ENCODE results near the gene PKN1.
"Not testable (repeated sequence)": the region's sequence is repeated elsewhere in the genome, so short reads cannot be mapped to it uniquely, and the experiment has no call there.

The PKN1 gene

DNA sequence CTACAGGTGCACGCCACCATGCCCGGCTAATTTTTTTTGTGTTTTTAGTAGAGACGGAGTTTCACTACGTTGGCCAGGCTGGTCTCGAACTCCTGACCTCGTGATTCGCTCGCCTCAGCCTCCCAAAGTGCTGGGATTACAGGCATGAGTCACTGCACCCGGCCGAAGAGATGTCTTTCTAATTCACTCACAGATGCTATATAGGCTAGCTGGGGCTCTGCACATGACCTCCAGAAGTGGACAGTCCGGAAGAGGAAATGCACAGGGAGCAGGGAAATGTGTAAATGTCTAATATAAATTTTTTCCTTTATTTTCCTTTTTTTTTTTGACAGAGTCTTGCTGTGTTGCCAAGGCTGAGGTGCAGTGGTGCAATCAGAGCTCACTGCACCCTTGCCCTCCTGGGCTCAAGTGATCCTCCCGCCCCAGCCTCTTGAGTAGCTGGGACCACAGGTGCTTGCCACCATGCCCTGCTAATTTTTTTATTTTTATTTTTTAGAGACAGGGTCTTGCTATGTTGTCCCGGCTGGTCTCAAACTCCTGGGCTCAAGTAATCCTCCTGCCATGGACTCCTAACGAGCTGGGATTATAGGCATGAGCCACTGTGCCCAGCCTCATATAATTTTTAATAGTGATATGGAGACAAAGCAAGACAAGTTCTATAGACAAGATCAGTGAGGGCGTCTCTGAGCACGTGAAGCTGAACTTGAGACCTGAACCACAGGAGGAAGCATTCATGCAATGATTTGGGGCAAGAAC is 54.4 kb downstream of the PKN1 start:
- DNase-seq (ENCODE audit: low read depth) = no peak

DNA sequence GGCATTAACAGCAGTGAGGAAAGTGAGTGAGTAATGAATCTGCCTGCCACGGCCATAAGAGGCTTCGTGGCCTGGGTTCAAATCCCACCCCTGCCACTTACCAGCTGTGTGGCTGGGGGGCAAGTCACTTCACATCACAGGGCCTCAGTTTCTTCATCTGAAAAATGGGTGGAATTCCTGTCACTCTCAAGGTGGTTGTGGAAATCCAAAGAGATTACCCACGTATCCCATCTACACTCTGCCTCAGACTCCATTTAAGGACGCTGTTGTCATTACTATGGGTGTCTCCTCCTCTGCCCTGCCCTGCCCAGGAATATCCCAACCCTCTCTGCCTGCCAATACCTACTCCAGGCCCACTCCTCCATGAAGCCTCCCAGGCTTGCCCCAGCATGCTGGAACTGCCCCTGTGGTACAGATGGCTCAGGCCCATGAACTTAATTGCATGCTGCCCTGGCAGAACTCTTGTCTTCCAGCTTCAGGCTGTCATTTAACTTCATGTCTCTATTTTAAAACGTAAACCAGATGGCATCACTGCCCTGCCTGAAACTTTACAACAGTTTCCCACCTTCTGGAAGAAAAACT is 59.7 kb downstream of the PKN1 start:
- DNase-seq (ENCODE audit: low read depth) = no peak

DNA sequence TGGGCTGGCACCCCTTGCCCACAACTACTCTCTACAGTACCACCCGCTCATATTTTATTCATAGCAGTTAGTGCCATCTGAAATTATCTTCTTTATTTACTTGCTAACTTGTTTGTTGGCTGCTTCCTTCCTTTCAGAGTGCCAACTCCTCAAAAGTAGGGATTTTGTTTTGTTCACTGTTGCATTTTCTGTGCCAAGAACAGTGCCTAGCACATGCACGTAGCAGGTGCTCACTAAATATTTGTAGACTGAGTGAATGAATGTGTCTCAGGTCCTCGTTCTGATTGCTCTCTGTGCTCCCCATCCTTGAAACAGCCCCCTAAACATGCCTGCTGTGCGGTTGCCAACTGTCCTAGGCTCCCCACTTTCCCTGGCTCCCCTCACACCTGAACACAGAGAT is 61.3 kb downstream of the PKN1 start:
- DNase-seq (ENCODE audit: low read depth) = no peak

DNA sequence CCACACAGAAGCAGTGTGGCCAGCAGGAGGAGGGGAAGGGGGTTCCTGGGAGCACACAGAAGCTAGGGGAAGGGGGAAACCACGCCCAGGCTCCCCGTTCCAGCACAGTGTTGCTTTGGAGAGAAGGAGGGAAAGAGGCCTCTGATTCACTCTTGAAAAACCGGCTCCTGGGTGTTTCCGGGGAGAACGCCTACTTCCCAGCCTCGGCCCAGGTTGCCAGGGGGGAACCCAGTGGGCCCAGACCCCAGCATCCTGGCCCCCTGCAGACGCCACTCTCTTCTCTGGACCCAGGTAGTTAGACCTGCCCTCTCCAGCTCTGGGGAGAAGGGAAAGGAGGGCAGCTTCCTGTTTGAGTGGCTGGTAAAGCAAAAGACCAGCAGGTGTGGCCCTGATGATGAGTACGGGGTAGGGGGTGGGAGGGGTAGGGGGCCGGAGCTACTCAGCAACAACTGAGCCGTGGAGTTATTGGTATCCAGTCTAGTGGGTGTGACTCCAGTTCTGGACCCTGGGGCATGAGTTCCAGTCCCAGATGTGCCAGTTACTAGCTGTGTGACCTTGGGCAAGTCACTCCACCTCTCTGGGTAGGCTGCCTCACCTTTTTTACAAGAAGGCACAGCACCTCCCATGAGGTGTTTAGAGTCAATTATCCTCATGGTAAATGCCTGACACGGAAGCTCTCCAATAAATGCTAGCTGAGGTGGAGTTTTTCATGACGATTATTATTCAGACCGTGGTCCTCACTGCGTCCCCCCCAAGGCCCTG is 62.0 kb downstream of the PKN1 start:
- DNase-seq (ENCODE audit: low read depth) = no peak

DNA sequence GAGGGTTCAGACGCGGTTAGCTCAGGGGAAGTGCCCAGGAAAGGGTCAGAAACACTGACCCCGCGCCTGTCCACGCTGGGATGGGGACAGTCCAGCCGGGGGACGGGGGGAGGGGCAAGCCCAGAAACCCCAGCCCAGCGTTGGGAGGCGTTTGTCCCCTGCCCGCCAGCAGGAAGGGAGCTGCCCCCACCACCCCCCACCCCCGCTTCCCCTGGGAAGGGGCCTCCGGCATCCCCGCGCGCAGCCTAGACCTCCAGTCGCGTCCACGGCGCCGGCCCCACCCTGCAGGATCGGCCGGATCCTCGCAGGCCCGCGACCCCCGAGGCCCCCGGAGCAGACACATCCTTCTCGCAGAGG is 62.5 kb downstream of the PKN1 start:
- no peak for DNase-seq (ENCODE audit: low read depth)

DNA sequence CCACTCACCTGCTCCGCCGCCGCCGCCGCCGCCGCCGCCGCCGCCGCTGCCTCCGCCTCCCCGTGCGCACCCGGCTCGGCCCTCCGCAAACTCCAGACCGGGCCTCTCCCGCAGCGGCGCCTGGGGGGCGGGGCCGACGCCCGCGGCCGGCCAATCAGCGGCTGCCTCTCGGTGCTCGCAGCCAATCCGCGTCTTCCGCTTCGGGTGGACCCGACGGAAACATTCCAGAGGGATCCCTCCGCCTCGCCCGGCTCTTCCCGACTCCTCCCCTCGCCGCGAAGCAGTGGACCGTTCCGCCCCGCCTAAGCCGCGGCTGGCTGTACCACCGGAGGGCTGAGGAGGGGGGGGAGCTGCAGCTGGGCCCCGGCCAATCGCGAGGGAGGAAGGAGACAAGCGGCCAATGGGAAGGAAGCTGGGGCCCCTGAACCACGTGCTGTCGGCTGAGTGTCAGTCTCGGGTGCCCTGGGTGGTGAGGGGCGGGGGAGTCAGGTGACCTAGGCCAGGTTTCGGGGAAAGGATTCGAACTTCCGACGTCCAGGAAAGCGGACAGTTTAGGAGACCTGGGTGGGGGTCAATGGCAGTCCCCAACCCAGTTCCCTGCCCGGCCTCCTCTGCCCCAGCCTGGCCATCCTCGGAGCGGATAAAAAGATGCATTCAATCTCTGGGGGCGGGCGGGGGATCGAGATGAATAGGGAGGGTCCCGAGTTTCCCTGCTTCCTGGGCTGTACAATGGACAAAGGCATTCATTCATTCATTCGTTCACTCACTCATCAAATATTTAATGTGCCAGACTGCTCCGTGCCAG is 63.1 kb downstream of the PKN1 start, which contains the start of gene GIPC1:
GIPC1 (minus strand) TSS at position 99 of the 805 bp plus-strand sequence. CDS start 13,151 bp downstream, outside the sequence.
- DNase-seq (ENCODE audit: low read depth) = peak; percentile 72

DNA sequence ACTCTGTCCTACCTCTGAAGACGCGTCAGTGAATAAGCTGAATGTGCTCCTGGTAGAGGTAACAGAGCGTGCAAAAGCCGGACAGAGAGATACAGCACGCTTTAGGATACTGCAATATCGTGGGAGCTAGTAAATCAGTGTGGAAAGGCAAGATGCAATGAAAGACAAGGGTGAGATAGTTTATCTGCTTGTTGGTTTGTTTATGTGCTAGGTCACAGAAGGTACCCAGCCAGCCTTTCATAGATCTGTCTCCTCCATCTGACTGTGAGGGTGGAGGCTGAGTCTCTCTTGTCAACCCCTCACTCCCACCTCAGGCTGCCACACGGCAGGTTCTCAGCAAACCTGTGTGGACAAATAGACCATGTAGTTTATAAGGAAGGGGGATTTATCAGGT is 63.7 kb downstream of the PKN1 start:
- DNase-seq (ENCODE audit: low read depth) = no peak

DNA sequence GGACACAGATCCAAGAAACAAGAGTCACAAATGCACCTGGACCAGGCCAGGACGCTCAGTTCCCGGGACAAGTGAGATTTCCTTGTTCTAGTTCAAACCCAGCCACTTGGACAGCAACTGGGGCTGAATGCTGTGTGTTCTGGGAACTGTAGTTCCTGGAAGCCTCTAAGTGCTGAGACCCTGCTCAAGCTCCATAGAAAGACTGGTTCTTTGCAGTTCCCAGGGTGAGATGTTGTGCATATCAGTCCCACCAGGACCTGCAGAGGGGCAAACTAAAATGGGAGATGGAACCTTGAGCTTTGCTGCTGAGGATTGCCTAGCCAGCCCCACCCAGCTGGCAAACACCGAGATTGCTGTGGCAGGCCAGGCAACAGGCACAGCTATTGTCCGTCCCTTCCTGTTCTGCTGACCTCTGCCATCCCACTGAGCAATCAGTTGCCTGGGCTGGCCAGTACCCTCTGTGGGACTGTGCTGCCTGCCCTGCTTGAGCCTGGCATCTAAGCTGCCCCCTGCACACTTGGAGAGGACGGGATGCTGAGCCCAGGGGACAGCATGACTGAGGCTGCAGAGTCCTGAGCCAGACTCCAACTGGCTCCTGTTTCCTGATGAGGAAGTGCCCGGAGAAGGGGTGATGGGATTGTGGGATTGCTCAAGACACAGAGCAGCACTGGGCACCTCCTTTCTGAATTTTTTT is 64.3 kb downstream of the PKN1 start:
- no peak for DNase-seq (ENCODE audit: low read depth)

DNA sequence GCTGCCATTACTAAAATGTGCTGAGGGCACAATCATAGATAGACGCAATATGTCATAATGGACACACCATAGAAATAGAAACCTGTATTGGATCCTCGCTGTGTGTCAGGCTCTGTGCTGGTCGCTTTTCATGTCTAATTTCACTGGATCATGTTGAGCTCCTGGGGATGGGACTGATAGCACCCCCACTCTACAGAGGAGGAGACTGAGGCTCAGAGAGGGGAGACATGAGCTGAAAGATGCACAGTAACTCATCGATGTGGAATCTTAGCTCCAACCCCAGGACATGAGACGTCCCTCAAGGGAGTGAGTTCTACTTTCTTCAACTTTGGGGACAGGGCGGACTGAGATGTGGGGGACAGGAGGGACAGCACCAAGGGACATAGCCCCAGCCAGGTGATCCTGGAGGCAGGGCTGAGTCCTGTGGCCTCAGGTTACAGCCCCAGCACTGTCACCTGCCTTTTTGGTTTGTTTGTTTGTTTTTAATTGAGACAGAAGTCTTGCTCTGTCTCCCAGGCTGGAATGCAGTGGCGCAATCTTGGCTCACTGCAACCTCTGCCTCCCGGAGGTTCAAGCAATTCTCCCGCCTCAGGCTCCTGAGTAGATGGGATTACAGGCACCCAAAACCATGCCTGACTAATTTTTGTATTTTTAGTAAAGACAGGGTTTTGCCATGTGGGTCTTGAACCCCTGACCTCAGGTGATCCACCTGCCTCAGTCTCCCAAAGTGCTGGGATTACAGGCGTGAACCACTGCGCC is 69.4 kb downstream of the PKN1 start:
- DNase-seq (ENCODE audit: low read depth) = no peak

DNA sequence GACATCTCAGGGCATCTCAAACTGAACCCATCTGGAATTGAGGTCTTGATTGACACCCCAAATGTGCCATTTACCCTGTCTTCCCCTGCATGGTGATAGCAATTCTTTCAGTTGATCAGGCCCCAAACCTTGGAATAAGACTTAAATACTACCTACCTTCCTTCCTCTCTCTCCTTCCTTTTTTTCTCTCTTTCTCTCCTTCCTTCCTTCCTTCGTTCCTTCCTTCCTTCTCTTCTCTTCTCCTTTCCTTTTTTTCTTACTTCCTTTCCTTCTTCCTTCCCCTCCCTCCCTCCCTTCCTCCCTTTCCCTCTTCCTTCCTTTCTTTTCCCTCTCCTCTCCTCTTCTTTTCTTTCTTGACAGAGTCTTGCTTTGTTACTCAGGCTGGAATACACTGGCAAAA is 70.2 kb downstream of the PKN1 start:
- DNase-seq (ENCODE audit: low read depth) = no peak

DNA sequence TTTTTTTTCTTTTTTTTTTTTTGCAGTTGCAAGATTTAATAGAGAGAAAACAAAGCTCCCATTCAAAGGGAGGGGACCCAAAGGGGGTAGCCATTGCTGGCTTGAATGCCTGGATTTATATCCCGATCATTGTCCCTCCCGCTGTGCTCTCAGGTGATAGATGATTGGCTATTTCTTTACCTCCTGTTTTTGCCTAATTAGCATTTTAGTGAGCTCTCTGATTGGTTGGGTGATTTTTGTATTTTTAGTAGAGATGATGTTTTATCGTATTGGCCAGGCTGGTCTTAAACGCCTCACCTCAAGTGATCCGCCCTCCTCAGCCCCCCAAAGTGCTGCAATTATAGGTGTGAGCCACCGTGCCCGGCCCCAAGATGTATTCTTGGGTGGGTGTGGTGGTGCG is 71.5 kb downstream of the PKN1 start:
- not testable (repeated sequence) for DNase-seq (ENCODE audit: low read depth)

DNA sequence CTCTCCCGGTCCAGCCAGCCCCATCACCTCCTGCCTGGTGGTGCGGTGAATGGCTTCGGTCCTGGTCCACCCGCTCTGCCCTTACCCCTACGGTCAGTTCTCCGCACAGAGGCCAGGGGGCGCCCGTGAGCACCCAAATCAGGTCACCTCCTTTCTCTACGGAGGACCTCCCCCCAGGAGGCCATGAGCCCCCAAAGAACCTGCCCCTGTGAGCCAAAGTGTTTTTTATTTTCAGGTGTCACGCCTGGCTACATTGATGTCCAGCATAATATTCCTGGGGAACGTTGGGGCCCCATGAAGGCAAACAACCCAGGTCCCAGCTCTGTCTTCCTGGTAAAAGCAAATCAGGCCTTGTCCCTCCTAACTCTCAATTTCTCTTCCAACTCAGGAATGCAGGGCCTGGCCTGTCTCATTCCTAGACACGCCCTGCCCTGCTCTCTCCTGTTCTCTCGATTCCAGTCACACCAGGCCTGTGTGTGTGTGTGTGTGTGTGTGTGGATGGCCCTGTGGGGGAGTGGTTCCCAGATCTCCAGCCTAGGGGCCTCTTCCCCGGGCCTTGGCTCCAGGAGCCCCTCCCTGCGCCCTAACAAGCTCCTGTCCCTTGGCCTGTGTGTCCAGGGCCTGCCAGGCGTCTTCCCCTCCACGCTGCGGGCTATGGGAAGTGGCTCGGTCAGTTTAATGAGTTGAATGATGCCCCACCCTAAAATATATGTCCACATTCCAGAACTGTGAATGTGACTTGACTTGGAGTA is 72.6 kb downstream of the PKN1 start:
- DNase-seq (ENCODE audit: low read depth) = peak; percentile 51

DNA sequence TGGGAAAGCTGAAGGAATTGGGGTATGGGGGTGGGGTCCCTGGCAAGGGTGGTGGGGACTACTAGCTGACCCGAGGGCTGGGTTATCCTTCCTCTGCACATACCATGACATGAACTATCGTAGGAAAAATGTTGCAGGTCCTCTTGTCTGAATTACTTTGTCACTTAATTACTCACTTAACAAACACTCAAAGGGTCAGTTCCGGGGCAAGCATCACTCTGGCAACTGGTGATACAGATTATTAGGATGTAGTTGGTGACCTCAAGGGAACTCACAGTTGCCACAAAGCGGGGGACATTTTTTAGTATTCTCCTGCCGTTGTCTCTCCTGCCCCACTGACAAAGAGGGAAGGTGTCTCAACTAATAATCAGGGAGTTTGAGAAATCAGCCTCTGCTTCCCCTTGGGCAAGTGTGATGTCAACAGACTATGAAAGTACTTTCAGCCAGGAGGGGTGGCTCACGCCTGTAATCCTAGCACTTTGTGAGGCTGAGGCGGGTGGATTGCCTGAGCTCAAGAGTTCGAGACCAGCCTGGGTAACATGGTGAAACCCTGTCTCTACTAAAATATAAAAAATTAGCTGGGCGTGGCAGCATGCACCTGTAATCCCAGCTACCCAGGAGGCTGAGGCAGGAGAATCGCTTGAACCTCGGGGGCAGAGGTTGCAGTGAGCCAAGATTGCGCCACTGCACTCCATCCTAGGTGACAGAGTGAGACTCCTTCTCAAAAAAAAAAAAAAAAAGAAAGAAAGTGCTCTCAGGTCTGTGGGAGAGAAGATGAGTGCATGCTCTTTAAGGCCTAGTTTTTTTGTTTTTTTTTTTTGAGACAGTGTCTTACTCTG is 74.8 kb downstream of the PKN1 start:
- no peak for DNase-seq (ENCODE audit: low read depth)

DNA sequence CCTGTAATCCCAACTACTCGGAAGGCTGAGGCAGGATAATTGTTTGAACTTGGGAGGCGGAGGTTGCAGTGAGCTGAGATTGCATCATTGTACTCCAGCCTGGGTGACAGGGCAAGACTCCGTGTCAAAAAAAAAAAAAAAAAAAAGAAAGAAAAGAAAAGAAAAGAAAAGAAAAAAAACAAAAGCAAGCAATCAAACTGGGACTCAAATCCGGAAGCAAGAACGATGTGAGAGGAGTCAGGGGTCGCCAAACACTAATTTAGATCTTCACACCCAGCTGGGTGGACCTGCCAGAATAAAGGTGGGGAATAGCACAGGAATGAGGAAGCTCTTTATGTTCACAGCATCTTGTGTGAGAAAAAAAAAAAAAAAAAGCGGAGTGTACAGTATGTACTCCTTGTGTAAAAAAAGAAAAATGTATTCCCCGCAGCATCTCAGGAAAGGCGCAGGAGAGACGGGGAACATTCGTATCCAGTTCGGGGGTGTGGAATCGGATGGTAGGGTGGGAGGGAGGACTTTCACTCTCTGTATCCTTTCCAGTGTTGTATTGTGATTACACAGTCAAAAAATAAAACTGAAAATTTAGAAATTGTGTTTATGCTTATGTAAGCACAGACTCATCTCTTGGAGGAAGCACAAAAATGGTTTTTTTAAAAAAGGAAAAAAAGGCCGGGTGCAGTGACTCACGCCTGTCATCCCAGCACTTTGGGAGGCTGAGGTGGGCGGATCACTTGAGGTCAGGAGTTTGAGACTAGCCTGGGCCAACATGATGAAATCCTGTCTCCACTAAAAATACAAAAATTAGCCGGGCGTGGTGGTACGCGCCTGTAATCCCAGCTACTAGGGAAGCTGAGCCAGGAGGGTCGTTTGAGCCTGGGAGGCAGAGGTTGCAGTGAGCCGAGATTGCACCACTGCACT is 77.5 kb downstream of the PKN1 start:
- no peak for DNase-seq (ENCODE audit: low read depth)

DNA sequence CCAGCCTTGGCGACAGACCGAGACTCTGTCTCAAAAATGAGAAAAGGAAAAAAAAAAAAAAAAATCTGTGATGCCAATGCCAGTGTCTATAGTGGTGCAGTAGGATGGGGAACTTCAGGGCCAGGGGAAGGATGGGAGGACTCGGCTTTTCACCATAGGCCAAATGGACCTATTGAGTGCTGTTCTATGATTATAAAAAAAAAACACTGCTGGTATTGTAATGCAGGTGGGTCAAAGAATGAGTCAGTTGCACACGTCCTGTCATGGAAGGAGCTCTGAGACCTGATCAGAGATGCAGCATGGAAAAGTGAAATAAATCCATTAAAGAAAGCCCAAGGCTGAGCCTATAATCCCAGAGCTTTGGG is 78.1 kb downstream of the PKN1 start:
- no peak for DNase-seq (ENCODE audit: low read depth)

DNA sequence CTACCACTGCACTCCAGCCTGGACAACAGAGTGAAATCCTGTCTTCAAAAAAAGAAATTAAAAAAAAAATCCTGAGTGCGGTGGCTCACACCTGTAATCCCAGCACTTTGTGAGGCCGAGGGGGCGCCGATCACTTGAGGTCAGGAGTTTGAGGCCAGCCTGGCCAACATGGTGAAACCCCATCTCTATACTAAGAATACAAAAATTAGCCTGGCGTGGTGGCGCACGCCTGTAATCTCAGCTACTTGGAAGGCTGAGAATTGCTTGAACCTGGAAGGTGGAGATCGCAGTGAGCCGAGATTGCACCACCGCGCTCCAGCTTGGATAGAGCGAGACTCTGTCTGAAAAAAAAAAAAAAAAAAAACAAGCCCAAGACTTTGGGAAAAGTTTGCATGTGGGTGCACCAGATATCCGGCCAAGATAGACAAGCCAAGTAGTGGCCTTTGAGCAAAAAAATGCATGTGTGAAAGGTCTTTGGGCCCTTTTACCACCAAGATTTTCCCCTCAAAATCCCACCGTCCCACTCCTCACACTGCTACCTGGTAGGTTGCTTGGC is 79.4 kb downstream of the PKN1 start:
- DNase-seq (ENCODE audit: low read depth) = no peak

DNA sequence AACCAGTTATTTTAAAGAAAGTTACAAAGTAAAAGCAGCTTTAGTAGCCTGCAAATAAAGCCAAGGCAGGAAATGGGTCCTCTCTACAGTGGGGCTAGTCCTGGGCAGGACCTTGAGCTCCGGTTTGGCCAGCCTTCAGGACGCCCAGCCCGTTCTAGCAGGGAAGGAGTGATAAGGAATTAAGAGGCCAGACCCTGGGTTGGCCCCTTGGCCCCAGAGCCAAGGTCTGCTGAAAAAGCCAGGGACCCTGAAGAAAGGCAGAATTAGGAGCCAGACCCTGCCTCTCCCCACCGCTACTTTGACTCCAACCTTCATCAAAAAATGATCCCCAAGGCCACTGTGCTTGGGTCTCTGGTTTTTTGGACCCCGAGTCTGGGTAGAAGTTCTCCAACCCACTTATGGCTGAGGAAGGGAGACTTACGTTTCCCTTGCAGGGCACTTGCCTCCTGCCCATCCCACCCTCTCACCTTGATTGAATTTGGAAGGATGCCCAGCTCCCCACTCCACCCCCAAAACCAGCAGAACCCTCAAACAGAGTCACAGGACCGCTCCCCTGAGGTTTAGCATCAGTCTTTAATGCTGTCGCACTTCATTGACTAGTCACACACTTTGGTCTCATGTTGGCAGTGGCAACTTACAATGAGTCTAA is 81.2 kb downstream of the PKN1 start:
- no peak for DNase-seq (ENCODE audit: low read depth)

Data from T follicular helper cell (primary cell).